Thymus (tissue), 11 donors: ENCODE measurements around the gene EXOSC9. TPM values are rescaled to one million over a fixed set of nuclear protein-coding genes. Genes with fewer than 3 reads are reported as not detected.

Experiments used
- DNase-seq, 9 donors: peaks; one replicate each; pipeline ENCODE4 v3.0.0-alpha.2; 2013; ENCODE audit warnings: low spot score in 9 of 9, low read depth in 6 of 9, missing footprints in 1 of 9
- H3K27ac ChIP-seq, 2 donors: one replicate each; pipeline ENCODE4 v1.5.1; 2013; ENCODE audit warnings: control low read depth in 1 of 2, low read depth in 1 of 2, low read length in 1 of 2, mild to moderate bottlenecking in 1 of 2, moderate library complexity in 1 of 2
- H3K27me3 ChIP-seq, 2 donors: one replicate each; pipeline ENCODE4 v1.5.1; 2013; ENCODE audit warnings: low read length in 1 of 2; ENCODE audit not compliant: control insufficient read depth in 2 of 2, insufficient read depth in 1 of 2
- H3K36me3 ChIP-seq, 2 donors: one replicate each; pipeline ENCODE4 v1.5.1; 2013; ENCODE audit warnings: low read length in 1 of 2, mild to moderate bottlenecking in 1 of 2, moderate library complexity in 1 of 2; ENCODE audit not compliant: control insufficient read depth in 2 of 2, insufficient read depth in 2 of 2
- H3K4me1 ChIP-seq, 2 donors: one replicate each; pipeline ENCODE4 v1.5.1; 2013; ENCODE audit warnings: low read length in 2 of 2; ENCODE audit not compliant: control insufficient read depth in 2 of 2, insufficient read depth in 2 of 2
- H3K4me3 ChIP-seq, 2 donors: one replicate each; pipeline ENCODE4 v1.5.1; 2013; ENCODE audit warnings: low read length in 2 of 2, control low read depth in 1 of 2, mild to moderate bottlenecking in 1 of 2
- H3K9me3 ChIP-seq, 2 donors: one replicate each; pipeline ENCODE4 v1.5.1; 2013; ENCODE audit warnings: low read length in 1 of 2, mild to moderate bottlenecking in 1 of 2; ENCODE audit not compliant: control insufficient read depth in 2 of 2, insufficient read depth in 1 of 2
- WGBS: extraction: QIAGEN DNeasy Blood & Tissue Kit; methylation state at CpG from one replicate; pipeline ENCODE4 v1.1.7; 2013; 5-methylcytosine and 5-hydroxymethylcytosine counted together
- polyA plus RNA-seq: library from polyadenylated mRNA; stranded (reverse); fragments of 200-250 nt; gene quantifications from one replicate; pipeline ENCODE4 v1.2.3, GENCODE V29; 2013
- total RNA-seq: library from RNA; stranded (reverse); fragments of 120-200 nt; gene quantifications from one replicate; pipeline ENCODE4 v1.2.4, GENCODE V29; 2013
- donor health status: healthy.

Gene EXOSC9
- total and polyA plus RNA-seq, 2 donors = 33.4 to 66.3 TPM

DNA sequence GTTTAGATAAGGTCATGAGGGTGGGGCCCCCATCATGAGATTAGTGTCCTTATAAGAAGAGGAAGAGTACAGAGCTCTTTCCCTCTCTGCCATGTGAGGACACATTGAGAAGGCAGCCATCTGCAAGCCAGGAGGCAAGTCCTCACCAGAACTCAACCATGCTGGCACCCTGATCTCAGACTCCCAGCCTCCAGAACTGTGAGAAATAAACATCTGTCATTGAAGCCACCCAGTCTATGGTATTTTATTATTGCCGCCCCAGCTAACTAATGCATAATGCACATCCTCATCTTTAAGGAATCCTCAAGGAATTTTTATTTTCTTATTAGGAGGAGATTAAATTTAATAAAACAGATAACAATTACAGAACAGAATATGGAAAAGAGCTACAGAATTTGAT, 16.7 kb upstream of the EXOSC9 start:
- Histone ChIP-seq H3K27ac (no peak overlapping the region), H3K9me3 (no peaks in the 10 kb centered on the region), H3K27me3 (peaks cover 0 to 20% of the 10 kb centered on the region in 2 donors), H3K36me3 (no peaks in the 10 kb centered on the region), H3K4me1 (no peaks in the 10 kb centered on the region), H3K4me3 (no peak overlapping the region)
- DNase-seq = no peak
- 55% methylated on average over 1 of the region's 1 CpG for WGBS

DNA sequence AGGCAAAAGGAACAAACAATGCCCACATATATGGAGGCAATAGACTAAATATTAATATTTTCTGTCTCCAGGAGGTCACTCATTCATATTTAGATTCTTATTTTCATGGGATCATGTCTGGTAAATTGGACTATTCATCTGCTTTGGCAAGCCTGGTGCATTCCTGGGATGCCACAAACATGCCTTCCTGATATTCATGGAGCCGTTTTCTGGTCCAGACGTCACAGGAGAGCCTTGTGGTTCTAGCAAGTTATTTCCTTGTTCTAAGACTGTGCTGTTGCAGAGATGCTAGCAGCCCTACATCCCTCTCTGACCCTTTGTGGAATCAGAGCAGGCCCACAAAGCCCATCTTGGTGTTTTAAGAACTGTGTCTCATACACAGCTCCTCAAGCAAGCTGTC, 16.1 kb upstream of the EXOSC9 start:
- WGBS = 92% methylated on average over 2 of the region's 2 CpGs
- no peak overlapping the region for H3K4me3 ChIP-seq

DNA sequence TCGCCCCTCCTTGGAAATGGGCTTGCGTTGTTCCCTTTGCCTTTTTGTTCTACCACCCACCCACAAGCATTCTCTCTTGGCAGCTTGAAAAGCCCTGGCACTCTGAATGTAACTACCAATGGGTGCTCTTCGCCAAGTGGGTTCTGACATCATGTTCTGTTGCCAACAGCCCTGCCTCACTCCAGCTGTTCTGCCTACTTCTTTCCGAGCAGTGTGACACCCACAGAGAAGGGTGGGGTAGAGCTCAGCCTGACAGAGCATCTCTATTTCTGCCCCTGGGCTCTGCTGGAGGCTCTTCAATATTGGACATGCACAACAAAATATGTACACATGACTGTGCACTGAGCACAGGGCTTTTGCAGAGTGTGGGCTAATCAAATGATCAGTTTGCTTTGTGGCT, 15.6 kb upstream of the EXOSC9 start:
- peaks cover 0 to 17% of the 10 kb centered on the region in 2 donors for H3K27me3 ChIP-seq
- no peaks in the 10 kb centered on the region for H3K36me3 ChIP-seq
- no peak overlapping the region for H3K4me3 ChIP-seq
- H3K9me3 ChIP-seq = no peaks in the 10 kb centered on the region
- no peaks in the 10 kb centered on the region for H3K4me1 ChIP-seq
- WGBS = 96% methylated on average over 4 of the region's 4 CpGs
- no peak overlapping the region for H3K27ac ChIP-seq
- DNase-seq = no peak

More for the DNA sequence above, 16.1 kb upstream of the EXOSC9 start:
- DNase-seq = no peak
- no peak overlapping the region for H3K27ac ChIP-seq
- peaks cover 0 to 19% of the 10 kb centered on the region in 2 donors for H3K27me3 ChIP-seq
- H3K36me3 ChIP-seq = no peaks in the 10 kb centered on the region
- H3K9me3 ChIP-seq = no peaks in the 10 kb centered on the region
- no peaks in the 10 kb centered on the region for H3K4me1 ChIP-seq

DNA sequence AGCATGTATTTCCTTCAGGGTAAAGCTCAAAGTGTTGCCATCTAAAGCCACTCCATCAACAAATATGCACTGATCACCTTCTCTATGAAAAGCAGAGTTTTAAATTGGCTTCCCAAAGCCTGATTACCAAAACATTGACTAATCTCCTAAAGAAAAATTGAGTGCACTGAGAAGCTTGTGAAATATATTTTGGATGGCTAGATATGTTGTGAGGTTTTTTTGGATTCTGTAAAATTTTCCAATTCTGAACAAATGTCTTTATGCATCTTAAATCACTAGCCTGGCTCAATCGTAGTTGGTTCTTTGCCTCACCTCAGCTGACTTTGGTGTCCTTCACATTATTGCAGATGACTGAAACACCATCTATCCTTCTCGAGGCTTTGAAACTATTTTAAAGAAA, 14.9 kb upstream of the EXOSC9 start:
- Histone ChIP-seq H3K4me1 (no peaks in the 10 kb centered on the region), H3K27me3 (peaks cover 0 to 17% of the 10 kb centered on the region in 2 donors), H3K27ac (no peak overlapping the region), H3K36me3 (no peaks in the 10 kb centered on the region), H3K4me3 (no peak overlapping the region), H3K9me3 (no peaks in the 10 kb centered on the region)
- 92% methylated on average over 2 of the region's 2 CpGs for WGBS
- no peak for DNase-seq

DNA sequence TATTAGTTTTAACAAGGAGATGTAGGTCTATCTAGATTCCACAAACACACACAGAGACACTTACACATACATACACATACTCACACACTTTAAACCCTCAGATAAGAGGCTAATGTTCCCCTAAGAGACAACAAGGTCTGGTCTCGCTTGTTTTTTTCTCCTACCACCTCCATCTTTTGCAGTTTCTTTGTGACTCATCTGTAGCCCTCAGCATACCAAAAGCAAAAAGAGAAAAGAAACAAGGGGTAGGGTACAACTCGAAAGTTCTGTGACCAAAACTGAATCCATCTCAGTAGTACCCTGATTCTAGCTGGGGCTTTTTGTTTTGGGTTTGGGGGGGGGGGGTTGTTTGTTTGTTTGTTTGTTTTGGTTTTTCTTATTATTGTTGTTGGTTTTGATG, 12.2 kb upstream of the EXOSC9 start:
- 91% methylated on average over 2 of the region's 2 CpGs for WGBS
- Histone ChIP-seq H3K9me3 (no peaks in the 10 kb centered on the region), H3K27me3 (peaks cover 0 to 15% of the 10 kb centered on the region in 2 donors), H3K36me3 (no peaks in the 10 kb centered on the region), H3K27ac (no peak overlapping the region), H3K4me3 (no peak overlapping the region), H3K4me1 (peaks cover 0 to 6% of the 10 kb centered on the region in 2 donors)
- DNase-seq = no peak

DNA sequence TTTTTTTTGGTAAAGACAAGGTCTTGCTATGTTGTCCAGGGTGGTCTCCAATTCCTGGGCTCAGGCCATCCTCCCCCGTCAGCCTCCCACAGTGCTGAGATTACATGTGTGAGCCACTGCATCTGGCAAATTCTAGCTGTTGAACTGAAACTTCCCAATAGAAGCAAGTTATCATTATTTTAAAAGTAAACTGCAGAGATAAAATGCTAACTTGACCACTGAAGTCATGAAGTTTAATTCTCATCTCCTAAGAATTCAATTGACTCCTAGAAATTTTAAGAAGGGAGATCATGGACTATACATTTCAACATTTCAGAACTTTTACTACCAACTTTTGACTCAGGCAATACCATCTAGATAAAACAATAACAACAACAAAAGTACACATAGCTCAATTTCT, 11.7 kb upstream of the EXOSC9 start:
- no peaks in the 10 kb centered on the region for H3K9me3 ChIP-seq
- H3K27me3 ChIP-seq = peaks cover 0 to 13% of the 10 kb centered on the region in 2 donors
- peaks cover 1 to 8% of the 10 kb centered on the region in 2 donors for H3K4me1 ChIP-seq
- no peak overlapping the region for H3K4me3 ChIP-seq
- H3K27ac ChIP-seq = no peak overlapping the region
- 100% methylated on average over 1 of the region's 1 CpG for WGBS
- H3K36me3 ChIP-seq = no peaks in the 10 kb centered on the region
- DNase-seq = no peak

DNA sequence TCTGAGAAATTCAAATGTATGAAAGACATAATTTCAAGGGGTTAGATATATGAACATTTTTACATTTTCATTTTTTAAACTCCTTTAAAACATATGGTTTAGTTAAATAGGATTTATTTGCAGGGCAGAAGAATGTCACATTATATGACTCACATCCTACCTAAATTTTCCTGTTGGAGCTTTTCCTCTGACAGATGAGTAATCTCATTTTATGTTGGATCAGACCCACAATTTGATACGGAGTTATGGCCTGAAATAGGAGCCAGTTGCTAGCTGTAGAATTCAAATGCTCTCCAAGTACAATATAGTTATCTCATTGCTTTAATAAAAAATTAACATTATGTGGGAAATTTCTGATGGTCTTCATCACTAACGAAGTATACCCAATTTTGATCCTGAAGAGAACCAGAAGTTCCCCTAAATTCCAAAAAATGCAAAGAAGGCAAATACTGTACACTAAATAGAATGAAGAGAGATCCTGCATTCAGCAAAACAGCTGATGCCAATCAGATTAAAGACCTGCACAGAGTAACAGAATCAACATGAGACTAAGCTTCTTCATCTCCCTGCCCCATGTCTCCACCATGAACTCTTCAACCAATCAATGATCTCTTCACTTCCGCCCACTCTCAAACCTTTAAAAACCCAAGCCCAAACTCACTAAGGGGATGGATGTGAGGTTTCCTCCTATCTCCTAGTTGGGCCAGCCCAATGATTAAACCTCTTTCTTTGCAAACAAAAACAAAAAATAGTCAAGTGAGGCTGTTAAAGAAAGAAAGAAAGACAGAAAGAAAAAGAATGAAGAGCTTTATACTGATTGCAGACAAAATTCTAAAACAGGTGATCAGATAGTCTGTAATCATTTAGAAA, 10.9 kb upstream of the EXOSC9 start:
- no peak for DNase-seq
- H3K4me3 ChIP-seq = no peak overlapping the region
- H3K9me3 ChIP-seq = no peaks in the 10 kb centered on the region
- H3K4me1 ChIP-seq = peaks cover 7 to 15% of the 10 kb centered on the region in 2 donors
- no peak overlapping the region for H3K27ac ChIP-seq
- H3K36me3 ChIP-seq = no peaks in the 10 kb centered on the region
- peaks cover 0 to 11% of the 10 kb centered on the region in 2 donors for H3K27me3 ChIP-seq
- 96% methylated on average over 3 of the region's 3 CpGs for WGBS

DNA sequence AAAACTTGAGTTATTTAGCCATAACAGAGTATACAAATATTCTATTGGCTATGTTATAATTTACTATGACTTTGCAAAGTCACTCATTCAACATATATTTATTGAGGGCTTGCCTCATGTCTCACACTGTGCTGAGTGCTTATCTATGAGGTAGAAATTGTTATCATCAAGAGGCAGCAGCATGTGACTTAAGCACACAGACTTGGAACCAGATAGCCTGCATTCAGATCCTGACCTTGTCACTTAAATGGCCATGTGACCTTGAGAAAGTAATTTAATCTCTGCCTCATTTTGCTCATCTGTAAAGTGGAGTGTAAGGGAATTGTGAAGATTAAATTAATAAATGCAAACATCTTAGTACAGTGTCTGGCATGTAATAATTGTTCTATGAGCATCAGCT, 10.1 kb upstream of the EXOSC9 start:
- Histone ChIP-seq H3K9me3 (no peaks in the 10 kb centered on the region), H3K36me3 (no peaks in the 10 kb centered on the region), H3K27ac (no peak overlapping the region), H3K4me1 (peaks cover 8 to 23% of the 10 kb centered on the region in 2 donors), H3K27me3 (peaks cover 0 to 7% of the 10 kb centered on the region in 2 donors), H3K4me3 (no peak overlapping the region)
- DNase-seq = no peak

DNA sequence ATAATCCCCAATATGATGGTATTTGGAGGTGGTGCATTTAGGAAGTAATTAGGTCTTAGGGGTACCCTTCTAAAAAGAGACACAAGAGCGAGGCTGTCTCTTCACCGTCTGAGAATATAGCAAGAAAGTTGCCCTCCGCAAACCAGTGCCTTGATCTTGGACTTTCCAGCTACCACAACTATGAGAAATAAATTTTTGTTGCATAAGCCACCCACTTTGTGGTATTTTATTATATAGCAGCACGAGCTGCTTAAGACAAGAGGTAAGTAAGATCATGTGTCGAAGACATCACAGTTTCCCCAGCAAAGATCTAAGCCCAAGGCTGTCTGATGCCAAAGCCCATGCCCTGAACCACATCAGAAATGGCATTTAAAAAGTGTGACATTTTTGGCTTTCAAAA, 9.6 kb upstream of the EXOSC9 start:
- WGBS = 75% methylated on average over 5 of the region's 5 CpGs
- Histone ChIP-seq H3K4me1 (peaks cover 11 to 27% of the 10 kb centered on the region in 2 donors), H3K9me3 (no peaks in the 10 kb centered on the region), H3K27me3 (peaks cover 0 to 7% of the 10 kb centered on the region in 2 donors), H3K4me3 (no peak overlapping the region), H3K36me3 (no peaks in the 10 kb centered on the region), H3K27ac (no peak overlapping the region)
- DNase-seq = peak in 2 of 9 donors; percentile 13 to 52
